Measurements from ENCODE around the gene SPATA17. TPM values are rescaled to one million over a fixed set of nuclear protein-coding genes. Genes with fewer than 3 reads are reported as not detected.

The SPATA17 gene
- total RNA-seq, 1 donor from 2014 or later: not detected

GRCh38 chr1:217847643-217848042, 216.5 kb downstream of the SPATA17 start:
- no peak for DNase-seq (ENCODE audit: low spot score)

GRCh38 chr1:217856342-217857034, 225.3 kb downstream of the SPATA17 start:
- no peak for DNase-seq (ENCODE audit: low spot score)

GRCh38 chr1:217857061-217857460, 225.9 kb downstream of the SPATA17 start:
- no peak for DNase-seq (ENCODE audit: low spot score)

GRCh38 chr1:217861658-217862057, 230.5 kb downstream of the SPATA17 start:
- no peak for DNase-seq (ENCODE audit: low spot score)

GRCh38 chr1:217867446-217867995, 236.4 kb downstream of the SPATA17 start:
- DNase-seq (ENCODE audit: low spot score): no peak

- DNase-seq (ENCODE audit: low spot score): no peak
Measured at GRCh38 chr1:217871955-217872354, 240.8 kb downstream of the SPATA17 start.

GRCh38 chr1:217875229-217875628, 244.1 kb downstream of the SPATA17 start:
- DNase-seq (ENCODE audit: low spot score): no peak

- no peak for DNase-seq (ENCODE audit: low spot score)
Measured at GRCh38 chr1:217876401-217876800, 245.3 kb downstream of the SPATA17 start.

GRCh38 chr1:217876896-217877295, 245.8 kb downstream of the SPATA17 start:
- DNase-seq (ENCODE audit: low spot score): no peak

- no peak for DNase-seq (ENCODE audit: low spot score)
Measured at GRCh38 chr1:217881131-217881543, 250.0 kb downstream of the SPATA17 start.

- DNase-seq (ENCODE audit: low spot score): no peak
Measured at GRCh38 chr1:217881607-217882332, 250.6 kb downstream of the SPATA17 start.

GRCh38 chr1:217885181-217885580, 254.0 kb downstream of the SPATA17 start:
- DNase-seq (ENCODE audit: low spot score): no peak

- no peak for DNase-seq (ENCODE audit: low spot score)
Measured at GRCh38 chr1:217888328-217888727, 257.2 kb downstream of the SPATA17 start.

- no peak for DNase-seq (ENCODE audit: low spot score)
Measured at GRCh38 chr1:217889401-217889800, 258.3 kb downstream of the SPATA17 start.

GRCh38 chr1:217891966-217892365, 260.8 kb downstream of the SPATA17 start:
- no peak for DNase-seq (ENCODE audit: low spot score)

- DNase-seq (ENCODE audit: low spot score): no peak
Measured at GRCh38 chr1:217892750-217893149, 261.6 kb downstream of the SPATA17 start.

GRCh38 chr1:217895841-217896240, 264.7 kb downstream of the SPATA17 start:
- no peak for DNase-seq (ENCODE audit: low spot score)

- no peak for DNase-seq (ENCODE audit: low spot score)
Measured at GRCh38 chr1:217896490-217896889, 265.3 kb downstream of the SPATA17 start.

GRCh38 chr1:217897100-217897499, 266.0 kb downstream of the SPATA17 start:
- no peak for DNase-seq (ENCODE audit: low spot score)

- DNase-seq (ENCODE audit: low spot score): no peak
Measured at GRCh38 chr1:217899614-217900013, 268.5 kb downstream of the SPATA17 start.

- no peak for DNase-seq (ENCODE audit: low spot score)
Measured at GRCh38 chr1:217907504-217907903, 276.4 kb downstream of the SPATA17 start.

GRCh38 chr1:217910203-217910602, 279.1 kb downstream of the SPATA17 start:
- DNase-seq (ENCODE audit: low spot score): no peak

Measured in mesenteric fat pad (tissue), 1 donor.